Activated T-cell treated with anti-CD3 and anti-CD28 coated beads, Interleukin-2, amount 50 U/mL, for 72 hours (primary cell): ENCODE data around the gene CDH4. TPM values are rescaled to one million over a fixed set of nuclear protein-coding genes. Genes with fewer than 3 reads are reported as not detected.

Experiments used
- ATAC-seq, 2 donors: fragments of 150-1000 bp; cut with Tn5 transposase; replicated peaks in 1 of 2; 2 replicates each; pipeline ENCODE4 v1.10.0; 2021; ENCODE audit warnings: moderate library complexity in 2 of 2, mild to moderate bottlenecking in 1 of 2
- DNase-seq, 2 donors: peaks; one replicate each; pipeline ENCODE4 v3.0.0; 2021 to 2022; ENCODE audit warnings: mixed read lengths in 1 of 2
- H3K27ac Mint-ChIP-seq: one replicate; pipeline ENCODE4 v1.8.0; 2022; ENCODE audit warnings: mild to moderate bottlenecking, moderate library complexity, mixed read lengths
- H3K27me3 Mint-ChIP-seq: one replicate; pipeline ENCODE4 v1.8.0; 2022; ENCODE audit warnings: low read depth, mixed read lengths
- H3K36me3 Mint-ChIP-seq, 2 donors: one replicate each; pipeline ENCODE4 v1.8.0; 2022; ENCODE audit warnings: mixed read lengths in 2 of 2, mild to moderate bottlenecking in 1 of 2; ENCODE audit not compliant: insufficient read depth in 2 of 2
- H3K4me1 Mint-ChIP-seq: one replicate; pipeline ENCODE4 v1.8.0; 2022; ENCODE audit warnings: low read depth, mixed read lengths
- H3K4me3 Mint-ChIP-seq, 2 donors: one replicate each; pipeline ENCODE4 v1.8.0; 2022; ENCODE audit warnings: mild to moderate bottlenecking in 2 of 2, mixed read lengths in 2 of 2, moderate library complexity in 2 of 2
- H3K9me3 Mint-ChIP-seq, 2 donors: one replicate each; pipeline ENCODE4 v1.8.0; 2022; ENCODE audit warnings: mixed read lengths in 2 of 2
- total RNA-seq, 2 donors: library from RNA; stranded (reverse); gene quantifications; one replicate each; pipeline ENCODE4 v1.2.3, GENCODE V29; 2022

Gene CDH4
- total RNA-seq, 2 donors from 2014 or later = 0.17 to 0.35 TPM

- Mint-ChIP-seq H3K4me1 (no peaks in the 10 kb centered on the region), H3K9me3 (no peaks in the 10 kb centered on the region), H3K36me3 (no peaks in the 10 kb centered on the region), H3K27me3 (no peaks in the 10 kb centered on the region), H3K27ac (no peak overlapping the region), H3K4me3 (no peak overlapping the region)
- ATAC-seq (no peak), DNase-seq (no peak)
Observed at GRCh38 chr20:61303217-61303616, 51.2 kb downstream of the CDH4 start.

- ATAC-seq = no peak
- no peaks in the 10 kb centered on the region for H3K4me1 Mint-ChIP-seq
- H3K9me3 Mint-ChIP-seq = no peaks in the 10 kb centered on the region
- DNase-seq = no peak
- H3K4me3 Mint-ChIP-seq = no peak overlapping the region
- no peaks in the 10 kb centered on the region for H3K27me3 Mint-ChIP-seq
- no peak overlapping the region for H3K27ac Mint-ChIP-seq
- no peaks in the 10 kb centered on the region for H3K36me3 Mint-ChIP-seq
Observed at GRCh38 chr20:61303675-61304074, 51.6 kb downstream of the CDH4 start.

GRCh38 chr20:61304750-61305149 lies 52.7 kb downstream of the CDH4 start:
- no peak for ATAC-seq
- DNase-seq = no peak
- H3K4me3 Mint-ChIP-seq = no peak overlapping the region
- H3K9me3 Mint-ChIP-seq = no peaks in the 10 kb centered on the region
- H3K27ac Mint-ChIP-seq = no peak overlapping the region
- no peaks in the 10 kb centered on the region for H3K27me3 Mint-ChIP-seq
- H3K36me3 Mint-ChIP-seq = no peaks in the 10 kb centered on the region
- H3K4me1 Mint-ChIP-seq = no peaks in the 10 kb centered on the region

- no peak for ATAC-seq
Observed at GRCh38 chr20:61306937-61307475, 54.9 kb downstream of the CDH4 start.

GRCh38 chr20:61307686-61308476 lies 55.8 kb downstream of the CDH4 start:
- Mint-ChIP-seq H3K27me3 (no peaks in the 10 kb centered on the region), H3K9me3 (peaks cover 3 to 4% of the 10 kb centered on the region in 2 donors), H3K36me3 (no peaks in the 10 kb centered on the region), H3K27ac (no peak overlapping the region), H3K4me1 (no peaks in the 10 kb centered on the region), H3K4me3 (no peak overlapping the region)
- no peak for DNase-seq
- ATAC-seq = no peak

More at GRCh38 chr20:61306937-61307475, 54.9 kb downstream of the CDH4 start:
- H3K4me1 Mint-ChIP-seq = no peaks in the 10 kb centered on the region
- H3K9me3 Mint-ChIP-seq = peaks cover 2 to 3% of the 10 kb centered on the region in 2 donors
- no peak overlapping the region for H3K27ac Mint-ChIP-seq
- no peaks in the 10 kb centered on the region for H3K36me3 Mint-ChIP-seq
- no peak overlapping the region for H3K4me3 Mint-ChIP-seq
- no peaks in the 10 kb centered on the region for H3K27me3 Mint-ChIP-seq
- no peak for DNase-seq

GRCh38 chr20:61308477-61308774 lies 56.4 kb downstream of the CDH4 start:
- Mint-ChIP-seq H3K27me3 (no peaks in the 10 kb centered on the region), H3K27ac (no peak overlapping the region), H3K9me3 (peaks cover 3 to 4% of the 10 kb centered on the region in 2 donors), H3K36me3 (no peaks in the 10 kb centered on the region), H3K4me1 (no peaks in the 10 kb centered on the region), H3K4me3 (no peak overlapping the region)
- DNase-seq (no peak), ATAC-seq (no peak)

GRCh38 chr20:61310954-61311353 lies 58.9 kb downstream of the CDH4 start:
- no peaks in the 10 kb centered on the region for H3K4me1 Mint-ChIP-seq
- H3K4me3 Mint-ChIP-seq = no peak overlapping the region
- H3K36me3 Mint-ChIP-seq = no peaks in the 10 kb centered on the region
- H3K9me3 Mint-ChIP-seq = peaks cover 3 to 4% of the 10 kb centered on the region in 2 donors
- ATAC-seq = no peak
- H3K27ac Mint-ChIP-seq = no peak overlapping the region
- no peaks in the 10 kb centered on the region for H3K27me3 Mint-ChIP-seq
- no peak for DNase-seq

- no peak overlapping the region for H3K4me3 Mint-ChIP-seq
- no peaks in the 10 kb centered on the region for H3K36me3 Mint-ChIP-seq
- H3K4me1 Mint-ChIP-seq = no peaks in the 10 kb centered on the region
- ATAC-seq (no peak), DNase-seq (no peak)
- no peaks in the 10 kb centered on the region for H3K27me3 Mint-ChIP-seq
- H3K9me3 Mint-ChIP-seq = peaks cover 3 to 4% of the 10 kb centered on the region in 2 donors
- H3K27ac Mint-ChIP-seq = no peak overlapping the region
Observed at GRCh38 chr20:61311656-61312387, 59.8 kb downstream of the CDH4 start.

GRCh38 chr20:61312925-61313324 lies 60.9 kb downstream of the CDH4 start:
- no peak for ATAC-seq
- Mint-ChIP-seq H3K36me3 (no peaks in the 10 kb centered on the region), H3K27me3 (no peaks in the 10 kb centered on the region), H3K9me3 (peaks cover 3 to 4% of the 10 kb centered on the region in 2 donors), H3K27ac (no peak overlapping the region), H3K4me3 (no peak overlapping the region), H3K4me1 (no peaks in the 10 kb centered on the region)
- no peak for DNase-seq

GRCh38 chr20:61313396-61313795 lies 61.3 kb downstream of the CDH4 start:
- Mint-ChIP-seq H3K27ac (no peak overlapping the region), H3K4me1 (no peaks in the 10 kb centered on the region), H3K4me3 (no peak overlapping the region), H3K36me3 (no peaks in the 10 kb centered on the region), H3K27me3 (no peaks in the 10 kb centered on the region), H3K9me3 (peaks cover 3 to 4% of the 10 kb centered on the region in 2 donors)
- DNase-seq = no peak
- no peak for ATAC-seq

- Mint-ChIP-seq H3K27me3 (no peaks in the 10 kb centered on the region), H3K36me3 (no peaks in the 10 kb centered on the region), H3K9me3 (peaks cover 3 to 4% of the 10 kb centered on the region in 2 donors), H3K4me1 (no peaks in the 10 kb centered on the region), H3K4me3 (no peak overlapping the region), H3K27ac (no peak overlapping the region)
- DNase-seq = no peak
- ATAC-seq = no peak
Observed at GRCh38 chr20:61314326-61315010, 62.4 kb downstream of the CDH4 start.

GRCh38 chr20:61315319-61315718 lies 63.3 kb downstream of the CDH4 start:
- Mint-ChIP-seq H3K27me3 (no peaks in the 10 kb centered on the region), H3K27ac (no peak overlapping the region), H3K4me1 (no peaks in the 10 kb centered on the region), H3K9me3 (peaks cover 3 to 4% of the 10 kb centered on the region in 2 donors), H3K36me3 (no peaks in the 10 kb centered on the region), H3K4me3 (no peak overlapping the region)
- no peak for ATAC-seq
- DNase-seq = no peak

GRCh38 chr20:61316346-61316745 lies 64.3 kb downstream of the CDH4 start:
- Mint-ChIP-seq H3K27ac (no peak overlapping the region), H3K9me3 (peaks cover 3 to 4% of the 10 kb centered on the region in 2 donors), H3K27me3 (no peaks in the 10 kb centered on the region), H3K4me1 (no peaks in the 10 kb centered on the region), H3K36me3 (no peaks in the 10 kb centered on the region), H3K4me3 (no peak overlapping the region)
- DNase-seq = no peak
- no peak for ATAC-seq
